ACHN (cell line): ENCODE data around the gene TNNT1.

Experiments
- DNase-seq: peaks from one replicate; pipeline ENCODE4 v3.0.0-alpha.2; 2015
- in situ Hi-C: cut with HindIII; loops from 2 replicates; pipeline ENCODE4 v1.10.0; 2017; ENCODE audit warnings: low sequenced_read_pairs, low pct_ligation_motif_present, low pct_unique_long_range_greater_than_20kb

TNNT1 gene

GRCh38 chr19:55096061-55096701 is 52.8 kb downstream of the TNNT1 start:
- DNase-seq = no peak
- in situ Hi-C loops = no loop called here

GRCh38 chr19:55095260-55096060 is 53.5 kb downstream of the TNNT1 start:
- in situ Hi-C loops = no loop called here
- no peak for DNase-seq

GRCh38 chr19:55094456-55095259 is 54.3 kb downstream of the TNNT1 start:
- in situ Hi-C loops = no loop called here
- DNase-seq = no peak

- in situ Hi-C loops = no loop called here
- DNase-seq = no peak
These were observed 56.3 kb downstream of the TNNT1 start for GRCh38 chr19:55092423-55093318.

GRCh38 chr19:55091955-55092354 is 57.1 kb downstream of the TNNT1 start:
- in situ Hi-C loops = no loop called here
- DNase-seq = no peak

- in situ Hi-C loops = no loop called here
- DNase-seq = no peak
These were observed 57.7 kb downstream of the TNNT1 start for GRCh38 chr19:55091126-55091910.

GRCh38 chr19:55090564-55090963 is 58.4 kb downstream of the TNNT1 start:
- in situ Hi-C loops = no loop called here
- DNase-seq = no peak

- no peak for DNase-seq
- in situ Hi-C loops = no loop called here
These were observed 59.6 kb downstream of the TNNT1 start for GRCh38 chr19:55089342-55089944.

GRCh38 chr19:55088543-55089341 is 60.3 kb downstream of the TNNT1 start:
- in situ Hi-C loops = no loop called here
- DNase-seq = peak; percentile 72

GRCh38 chr19:55088021-55088451 is 61.0 kb downstream of the TNNT1 start:
- no peak for DNase-seq
- in situ Hi-C loops = no loop called here

- DNase-seq = no peak
- in situ Hi-C loops = no loop called here
These were observed 61.5 kb downstream of the TNNT1 start for GRCh38 chr19:55087542-55087901.

GRCh38 chr19:55086730-55087541 is 62.1 kb downstream of the TNNT1 start:
- in situ Hi-C loops = no loop called here
- DNase-seq = peak; percentile 80

GRCh38 chr19:55085923-55086715 is 62.9 kb downstream of the TNNT1 start:
- in situ Hi-C loops = no loop called here
- no peak for DNase-seq

GRCh38 chr19:55084416-55084815 is 64.6 kb downstream of the TNNT1 start:
- in situ Hi-C loops = no loop called here

More at GRCh38 chr19:55084416-55084815, 64.6 kb downstream of the TNNT1 start:
- DNase-seq = no peak
